OCI-LY3 (cell line): ENCODE results near the gene PCDHGC5.

Source experiments
- H2AFZ ChIP-seq: fragments of 200-600, 300-600 bp; shearing (Covaris generic); 2 replicates; pipeline ENCODE4 v1.6.0; 2014; ENCODE audit warnings: antibody characterized with exemption, low read depth, low read length
- H3K27ac ChIP-seq: fragments of 200-600, 300-600 bp; sonication (generic); 2 replicates; pipeline ENCODE4 v1.5.1; 2014; ENCODE audit warnings: mild to moderate bottlenecking, low read length, moderate library complexity, mixed read lengths
- H3K27me3 ChIP-seq: fragments of 200-600, 300-600 bp; sonication (generic); 2 replicates; pipeline ENCODE4 v1.6.1; 2014; ENCODE audit warnings: low read depth, low read length, mixed read lengths
- H3K36me3 ChIP-seq: fragments of 200-600, 300-600 bp; sonication (generic); replicated peaks from 2 replicates; pipeline ENCODE3; 2014; ENCODE audit warnings: low read depth, low read length, mixed read lengths
- H3K4me1 ChIP-seq: fragments of 300-600, 200-600 bp; sonication (generic); 2 replicates; pipeline ENCODE4 v1.6.1; 2014; ENCODE audit warnings: low read length, mixed read lengths
- H3K4me2 ChIP-seq: fragments of 200-600, 300-600 bp; sonication (generic); 2 replicates; pipeline ENCODE4 v1.6.1; 2014; ENCODE audit warnings: low read length, mixed read lengths
- H3K4me3 ChIP-seq: fragments of 300-600, 200-600 bp; sonication (generic); 2 replicates; pipeline ENCODE4 v1.5.1; 2014; ENCODE audit warnings: antibody characterized with exemption, mild to moderate bottlenecking, low read length, moderate library complexity
- H3K79me2 ChIP-seq: fragments of 300-600, 200-600 bp; shearing (Covaris generic); 2 replicates; pipeline ENCODE4 v1.6.1; 2014; ENCODE audit warnings: mild to moderate bottlenecking, low read length, mixed read lengths
- H3K9ac ChIP-seq: fragments of 300-600, 200-600 bp; shearing (Covaris generic); 2 replicates; pipeline ENCODE4 v1.6.0; 2014; ENCODE audit warnings: mild to moderate bottlenecking, low read length, moderate library complexity
- H3K9me3 ChIP-seq: fragments of 200-600, 300-600 bp; shearing (Covaris generic); 2 replicates; pipeline ENCODE4 v1.6.1; 2014; ENCODE audit warnings: low read length, mixed read lengths; ENCODE audit not compliant: insufficient read depth
- H4K20me1 ChIP-seq: fragments of 200-600, 300-600 bp; sonication (generic); 2 replicates; pipeline ENCODE4 v1.6.1; 2016; ENCODE audit warnings: low read length, mixed read lengths; ENCODE audit not compliant: insufficient read depth
- EZH2phosphoT487 ChIP-seq: fragments of 200-600 bp; shearing (Covaris generic); IDR thresholded peaks from 2 replicates; pipeline ENCODE4 v1.6.1; 2018; ENCODE audit warnings: antibody characterized with exemption, mixed run types, low read depth
- TF ChIP-seq, protein P1 (sequence below): fragments of 200-600, 300-600 bp; sonication (generic); IDR thresholded peaks from 2 replicates; pipeline ENCODE4 v1.5.1; 2014; ENCODE audit warnings: antibody characterized with exemption, low read length, low read depth

Gene PCDHGC5

DNA sequence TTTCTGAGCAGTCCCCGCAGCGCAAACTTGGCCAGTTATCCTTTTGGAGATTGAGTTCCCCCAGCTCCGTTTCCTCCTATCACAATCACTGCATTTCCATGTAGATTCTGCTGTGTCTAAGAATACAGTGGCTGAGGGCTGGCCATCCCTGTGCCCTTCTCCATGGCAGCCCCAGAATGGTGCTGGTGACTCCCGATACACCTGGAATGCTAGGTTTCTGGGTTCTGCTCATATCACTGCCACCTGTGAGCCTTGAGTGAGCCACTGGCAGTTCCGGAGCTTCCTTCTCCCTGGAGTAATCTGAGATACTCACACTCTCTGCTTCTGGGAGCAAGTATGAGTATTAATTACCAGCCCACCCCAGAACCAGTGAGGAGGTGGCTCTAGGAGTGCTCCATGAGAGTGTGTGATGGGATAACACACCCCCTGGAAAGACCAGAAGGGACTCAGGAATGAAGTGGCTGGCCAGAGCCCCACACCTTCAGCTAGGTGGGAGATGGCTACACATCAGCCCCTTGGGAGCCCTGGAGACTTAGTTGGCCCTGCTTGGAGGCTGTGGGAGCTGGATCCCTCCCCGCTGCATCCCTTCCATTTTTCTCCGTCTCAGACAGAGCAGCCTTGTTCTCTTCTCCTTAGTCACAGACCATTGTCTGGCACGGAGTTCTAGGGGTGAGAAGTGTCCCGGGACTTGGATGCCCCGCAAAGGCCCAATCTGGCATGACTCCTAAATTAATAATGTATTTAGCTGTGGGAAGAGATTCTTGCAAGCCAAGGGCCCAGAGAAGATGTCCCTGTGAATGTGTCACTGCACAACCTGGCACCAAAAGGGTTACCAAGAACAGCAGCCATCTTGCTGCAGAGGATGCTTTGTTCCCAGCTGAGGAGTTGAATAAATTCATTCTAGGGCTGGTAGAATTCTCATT, 4.9 kb downstream of the PCDHGC5 start:
- Histone ChIP-seq H3K4me1 (no peaks in the 10 kb centered on the region), H3K9ac (no peak overlapping the region), H3K4me3 (no peak overlapping the region), H4K20me1 (no peaks in the 10 kb centered on the region), H3K36me3 (no peaks in the 10 kb centered on the region), H2AFZ (no peak overlapping the region), H3K27me3 (no peaks in the 10 kb centered on the region), H3K4me2 (no peak overlapping the region), H3K79me2 (no peaks in the 10 kb centered on the region), H3K9me3 (no peaks in the 10 kb centered on the region), H3K27ac (no peak overlapping the region)
- TF ChIP-seq, protein P1, sequence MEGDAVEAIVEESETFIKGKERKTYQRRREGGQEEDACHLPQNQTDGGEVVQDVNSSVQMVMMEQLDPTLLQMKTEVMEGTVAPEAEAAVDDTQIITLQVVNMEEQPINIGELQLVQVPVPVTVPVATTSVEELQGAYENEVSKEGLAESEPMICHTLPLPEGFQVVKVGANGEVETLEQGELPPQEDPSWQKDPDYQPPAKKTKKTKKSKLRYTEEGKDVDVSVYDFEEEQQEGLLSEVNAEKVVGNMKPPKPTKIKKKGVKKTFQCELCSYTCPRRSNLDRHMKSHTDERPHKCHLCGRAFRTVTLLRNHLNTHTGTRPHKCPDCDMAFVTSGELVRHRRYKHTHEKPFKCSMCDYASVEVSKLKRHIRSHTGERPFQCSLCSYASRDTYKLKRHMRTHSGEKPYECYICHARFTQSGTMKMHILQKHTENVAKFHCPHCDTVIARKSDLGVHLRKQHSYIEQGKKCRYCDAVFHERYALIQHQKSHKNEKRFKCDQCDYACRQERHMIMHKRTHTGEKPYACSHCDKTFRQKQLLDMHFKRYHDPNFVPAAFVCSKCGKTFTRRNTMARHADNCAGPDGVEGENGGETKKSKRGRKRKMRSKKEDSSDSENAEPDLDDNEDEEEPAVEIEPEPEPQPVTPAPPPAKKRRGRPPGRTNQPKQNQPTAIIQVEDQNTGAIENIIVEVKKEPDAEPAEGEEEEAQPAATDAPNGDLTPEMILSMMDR = no peak
- no peak for TF ChIP-seq EZH2phosphoT487

DNA sequence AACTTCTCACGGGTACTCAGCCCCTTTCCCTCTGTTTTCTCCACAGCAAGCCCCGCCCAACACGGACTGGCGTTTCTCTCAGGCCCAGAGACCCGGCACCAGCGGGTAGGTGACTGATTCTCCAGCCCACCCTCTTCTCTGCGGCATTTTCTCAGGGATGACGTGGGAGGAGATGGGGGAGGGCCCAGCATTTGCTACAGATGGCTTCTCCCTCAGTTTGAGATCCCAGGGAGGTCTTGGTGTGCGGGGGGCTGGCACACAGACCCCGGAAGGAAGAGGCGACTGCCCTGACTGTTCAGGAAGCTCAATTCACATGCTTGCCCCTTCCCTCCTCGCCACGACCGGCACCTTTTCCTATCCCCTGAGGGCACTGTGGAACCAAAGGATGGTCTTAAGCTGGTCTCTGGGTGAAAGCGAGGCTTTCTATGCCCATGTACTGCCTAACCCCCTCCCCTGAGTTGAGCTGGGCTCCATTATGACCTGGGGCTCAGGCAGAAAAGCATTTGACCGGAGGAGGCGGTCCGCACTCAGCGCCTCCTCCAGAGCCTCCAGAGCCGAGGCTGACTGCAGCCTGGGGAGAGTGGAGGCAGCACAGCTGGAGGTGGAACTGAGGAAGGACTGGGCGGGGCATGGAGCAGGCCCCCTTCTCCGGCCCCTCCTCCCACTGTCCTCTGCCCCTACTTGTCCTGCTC, 6.0 kb downstream of the PCDHGC5 start:
- H3K36me3 ChIP-seq = no peaks in the 10 kb centered on the region

DNA sequence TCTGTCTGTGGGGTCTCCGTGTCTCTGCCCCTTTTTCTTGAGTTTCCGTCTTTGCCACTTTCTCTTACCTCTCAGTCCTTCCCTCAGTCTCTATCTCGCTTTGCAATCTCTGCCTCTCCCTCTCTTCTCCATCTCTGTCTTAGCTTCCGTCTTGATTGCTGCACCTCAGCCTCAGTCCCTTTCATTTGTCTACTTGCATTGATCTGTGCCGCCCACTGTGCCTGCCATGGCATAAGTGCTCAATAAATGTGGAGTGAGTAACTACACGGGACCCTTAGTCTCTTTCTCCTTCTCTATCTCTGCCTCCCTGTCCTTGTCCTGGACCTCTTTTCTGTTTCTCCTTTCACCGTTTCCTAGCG, 6.6 kb downstream of the PCDHGC5 start:
- H3K4me3 ChIP-seq = no peak overlapping the region
- H3K4me2 ChIP-seq = no peak overlapping the region

More for the DNA sequence above, 6.0 kb downstream of the PCDHGC5 start:
- H3K27me3 ChIP-seq = no peaks in the 10 kb centered on the region
- H4K20me1 ChIP-seq = no peaks in the 10 kb centered on the region
- no peaks in the 10 kb centered on the region for H3K4me1 ChIP-seq
- H3K9me3 ChIP-seq = no peaks in the 10 kb centered on the region
- no peak overlapping the region for H3K27ac ChIP-seq
- no peak overlapping the region for H3K4me3 ChIP-seq
- TF ChIP-seq, protein P1 = no peak
- TF ChIP-seq EZH2phosphoT487 = no peak
- H3K4me2 ChIP-seq = no peak overlapping the region
- no peak overlapping the region for H2AFZ ChIP-seq
- H3K79me2 ChIP-seq = no peaks in the 10 kb centered on the region
- no peak overlapping the region for H3K9ac ChIP-seq

DNA sequence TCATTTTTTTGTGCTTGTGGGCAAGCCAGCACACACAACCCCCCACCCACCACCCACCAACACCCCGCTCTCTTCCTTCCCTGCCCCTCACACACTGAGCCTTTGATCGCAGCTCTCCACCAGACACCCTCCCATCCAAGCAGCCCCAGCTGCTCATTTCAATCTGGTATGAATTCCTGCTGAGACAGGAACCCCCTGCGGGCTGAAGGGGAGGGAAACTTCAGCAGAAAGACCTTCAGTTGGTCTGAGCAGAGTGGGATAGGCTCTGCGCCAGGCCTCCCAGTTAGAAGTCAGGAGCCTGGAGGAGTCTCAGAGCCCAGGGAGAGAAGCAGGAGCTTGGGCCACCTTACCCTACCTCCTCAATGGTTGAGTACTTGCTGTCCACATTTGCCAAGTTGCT, 7.2 kb downstream of the PCDHGC5 start:
- no peaks in the 10 kb centered on the region for H3K9me3 ChIP-seq
- no peaks in the 10 kb centered on the region for H3K79me2 ChIP-seq
- no peak overlapping the region for H3K4me2 ChIP-seq
- H4K20me1 ChIP-seq = no peaks in the 10 kb centered on the region
- H3K27ac ChIP-seq = no peak overlapping the region
- no peak overlapping the region for H2AFZ ChIP-seq
- no peak overlapping the region for H3K9ac ChIP-seq
- TF ChIP-seq, protein P1 = no peak
- TF ChIP-seq EZH2phosphoT487 = no peak
- no peaks in the 10 kb centered on the region for H3K27me3 ChIP-seq
- no peaks in the 10 kb centered on the region for H3K4me1 ChIP-seq
- no peak overlapping the region for H3K4me3 ChIP-seq
- no peaks in the 10 kb centered on the region for H3K36me3 ChIP-seq

More for the DNA sequence above, 6.6 kb downstream of the PCDHGC5 start:
- H3K27me3 ChIP-seq = no peaks in the 10 kb centered on the region
- H3K36me3 ChIP-seq = no peaks in the 10 kb centered on the region
- no peak overlapping the region for H3K9ac ChIP-seq
- TF ChIP-seq EZH2phosphoT487 = no peak
- TF ChIP-seq, protein P1 = no peak
- no peak overlapping the region for H2AFZ ChIP-seq
- no peaks in the 10 kb centered on the region for H3K9me3 ChIP-seq
- no peaks in the 10 kb centered on the region for H4K20me1 ChIP-seq
- no peak overlapping the region for H3K27ac ChIP-seq
- H3K79me2 ChIP-seq = no peaks in the 10 kb centered on the region
- H3K4me1 ChIP-seq = no peaks in the 10 kb centered on the region
